ENCODE measurements around the gene TEX29. TPM values are rescaled to one million over a fixed set of nuclear protein-coding genes. Genes with fewer than 3 reads are reported as not detected.

Gene TEX29
- total RNA-seq, 1 donor from 2014 or later: 0.70 TPM

- no peak overlapping the region for H3K27ac Mint-ChIP-seq (ENCODE audit: unreplicated experiment)
- no peak for TF ChIP-seq CTCF (IDR thresholded peaks at IDR 0.05)
- DNase-seq (ENCODE audit: low spot score): no peak
- no peaks in the 10 kb centered on the region for H3K36me3 Mint-ChIP-seq (ENCODE audit: low read depth)
- peaks cover 30% of the 10 kb centered on the region for H3K27me3 Mint-ChIP-seq (ENCODE audit: low read depth)
- no peaks in the 10 kb centered on the region for H3K4me1 Mint-ChIP-seq (ENCODE audit: low read depth)
- H3K4me3 Mint-ChIP-seq (ENCODE audit: unreplicated experiment): no peak overlapping the region
- H3K9me3 Mint-ChIP-seq (ENCODE audit: low read depth): no peaks in the 10 kb centered on the region
These were observed 50.4 kb downstream of the TEX29 start for GRCh38 chr13:111370570-111371535.

- H3K27me3 Mint-ChIP-seq (ENCODE audit: low read depth): peaks cover 28% of the 10 kb centered on the region
- H3K36me3 Mint-ChIP-seq (ENCODE audit: low read depth): no peaks in the 10 kb centered on the region
- no peak for TF ChIP-seq CTCF (IDR thresholded peaks at IDR 0.05)
- H3K9me3 Mint-ChIP-seq (ENCODE audit: low read depth): no peaks in the 10 kb centered on the region
- no peak overlapping the region for H3K27ac Mint-ChIP-seq (ENCODE audit: unreplicated experiment)
- DNase-seq (ENCODE audit: low spot score): no peak
- no peak overlapping the region for H3K4me3 Mint-ChIP-seq (ENCODE audit: unreplicated experiment)
- H3K4me1 Mint-ChIP-seq (ENCODE audit: low read depth): no peaks in the 10 kb centered on the region
These were observed 51.3 kb downstream of the TEX29 start for GRCh38 chr13:111371720-111372119.

GRCh38 chr13:111372651-111373425 lies 52.4 kb downstream of the TEX29 start:
- no peak overlapping the region for H3K4me3 Mint-ChIP-seq (ENCODE audit: unreplicated experiment)
- H3K36me3 Mint-ChIP-seq (ENCODE audit: low read depth): no peaks in the 10 kb centered on the region
- no peak for TF ChIP-seq CTCF (IDR thresholded peaks at IDR 0.05)
- DNase-seq (ENCODE audit: low spot score): no peak
- H3K27ac Mint-ChIP-seq (ENCODE audit: unreplicated experiment): no peak overlapping the region
- H3K27me3 Mint-ChIP-seq (ENCODE audit: low read depth): peaks cover 28% of the 10 kb centered on the region
- no peaks in the 10 kb centered on the region for H3K4me1 Mint-ChIP-seq (ENCODE audit: low read depth)
- H3K9me3 Mint-ChIP-seq (ENCODE audit: low read depth): no peaks in the 10 kb centered on the region

GRCh38 chr13:111373486-111373885 lies 53.0 kb downstream of the TEX29 start:
- no peak for DNase-seq (ENCODE audit: low spot score)
- no peak for TF ChIP-seq CTCF (IDR thresholded peaks at IDR 0.05)
- Mint-ChIP-seq H3K27ac (ENCODE audit: unreplicated experiment) (no peak overlapping the region), H3K36me3 (ENCODE audit: low read depth) (no peaks in the 10 kb centered on the region), H3K9me3 (ENCODE audit: low read depth) (no peaks in the 10 kb centered on the region), H3K4me1 (ENCODE audit: low read depth) (no peaks in the 10 kb centered on the region), H3K27me3 (ENCODE audit: low read depth) (peaks cover 24% of the 10 kb centered on the region), H3K4me3 (ENCODE audit: unreplicated experiment) (no peak overlapping the region)

- Mint-ChIP-seq H3K4me1 (ENCODE audit: low read depth) (no peaks in the 10 kb centered on the region), H3K9me3 (ENCODE audit: low read depth) (peaks cover 9% of the 10 kb centered on the region), H3K27me3 (ENCODE audit: low read depth) (peaks cover 16% of the 10 kb centered on the region), H3K27ac (ENCODE audit: unreplicated experiment) (no peak overlapping the region), H3K36me3 (ENCODE audit: low read depth) (peaks cover 2% of the 10 kb centered on the region), H3K4me3 (ENCODE audit: unreplicated experiment) (no peak overlapping the region)
- no peak for DNase-seq (ENCODE audit: low spot score)
- TF ChIP-seq CTCF (IDR thresholded peaks at IDR 0.05): no peak
These were observed 60.0 kb downstream of the TEX29 start for GRCh38 chr13:111380431-111380830.
